Activated T-cell treated with anti-CD3 and anti-CD28 coated beads for 48 hours (primary cell): Measurements from ENCODE around the gene CDC37L1.
"Not testable (repeated sequence)": the region's sequence is repeated elsewhere in the genome, so short reads cannot be mapped to it uniquely, and the experiment has no call there.

Experiments
- DNase-seq: peaks from one replicate; pipeline ENCODE4 v3.0.0-alpha.2; 2020; ENCODE audit warnings: low read depth

Gene CDC37L1

GRCh38 chr9:4716163-4716562 lies 36.8 kb downstream of the CDC37L1 start:
- no peak for DNase-seq

- no peak for DNase-seq
Observed at GRCh38 chr9:4717815-4718214, 38.4 kb downstream of the CDC37L1 start.

- no peak for DNase-seq
Observed at GRCh38 chr9:4718911-4719310, 39.5 kb downstream of the CDC37L1 start.

GRCh38 chr9:4721736-4722135 lies 42.4 kb downstream of the CDC37L1 start:
- DNase-seq = no peak

- no peak for DNase-seq
Observed at GRCh38 chr9:4725706-4726442, 46.5 kb downstream of the CDC37L1 start.

- no peak for DNase-seq
Observed at GRCh38 chr9:4727593-4727992, 48.2 kb downstream of the CDC37L1 start.

GRCh38 chr9:4732890-4733289 lies 53.5 kb downstream of the CDC37L1 start:
- DNase-seq = no peak

- DNase-seq = no peak
Observed at GRCh38 chr9:4734150-4734549, 54.8 kb downstream of the CDC37L1 start.

GRCh38 chr9:4738866-4739586 lies 59.7 kb downstream of the CDC37L1 start:
- no peak for DNase-seq

GRCh38 chr9:4739587-4740387 lies 60.4 kb downstream of the CDC37L1 start:
- no peak for DNase-seq

- DNase-seq = no peak
Observed at GRCh38 chr9:4740388-4740637, 60.9 kb downstream of the CDC37L1 start.

- DNase-seq = peak; percentile 87
Observed at GRCh38 chr9:4740638-4741364, 61.4 kb downstream of the CDC37L1 start, which contains the start of gene AK3. AK3 (minus strand) TSS chr9:4741202; CDS start chr9:4741087, 115 bp downstream.

- DNase-seq = no peak
Observed at GRCh38 chr9:4741365-4742089, 62.2 kb downstream of the CDC37L1 start.

GRCh38 chr9:4742246-4742645 lies 62.9 kb downstream of the CDC37L1 start:
- DNase-seq = no peak

GRCh38 chr9:4743131-4743875 lies 63.9 kb downstream of the CDC37L1 start:
- no peak for DNase-seq

GRCh38 chr9:4746278-4747030 lies 67.1 kb downstream of the CDC37L1 start:
- no peak for DNase-seq

GRCh38 chr9:4748612-4749011 lies 69.2 kb downstream of the CDC37L1 start:
- no peak for DNase-seq

- no peak for DNase-seq
Observed at GRCh38 chr9:4750023-4750673, 70.8 kb downstream of the CDC37L1 start.

GRCh38 chr9:4754530-4754929 lies 75.2 kb downstream of the CDC37L1 start:
- not testable (repeated sequence) for DNase-seq
